ENCODE measurements around the gene RHOU.

DNA sequence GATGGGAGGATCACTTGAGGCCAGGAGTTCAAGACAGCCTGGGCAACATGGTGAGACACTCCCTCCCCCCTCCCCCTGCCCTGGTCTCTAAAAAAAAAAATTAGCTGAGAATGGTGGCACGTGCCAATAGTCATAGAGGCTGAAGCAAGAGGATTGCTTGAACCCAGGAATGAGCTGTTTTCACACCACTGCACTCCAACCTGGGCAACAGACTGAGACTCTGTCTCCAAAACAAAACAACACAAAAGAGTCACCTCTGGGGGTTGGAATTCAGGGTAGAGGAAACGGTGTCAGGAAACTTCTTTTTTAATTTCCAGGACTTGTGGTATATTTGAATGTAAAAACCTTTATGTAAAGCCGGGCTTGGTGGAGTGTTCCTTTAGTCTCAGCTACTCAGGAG lies 43.2 kb downstream of the RHOU start:
- TF ChIP-seq REST (IDR thresholded peaks at IDR 0.05; ENCODE audit: insufficient read depth in 1 of 2, low read depth in 2 of 2, low read length in 2 of 2) = no peak
- no peak for TF ChIP-seq TAF1 (IDR thresholded peaks at IDR 0.05; ENCODE audit: borderline replicate concordance, insufficient read depth, low read length)
- TF ChIP-seq POLR2AphosphoS5 (IDR thresholded peaks at IDR 0.05; ENCODE audit: low read depth, low read length) = no peak
- TF ChIP-seq FOXP2 (optimal IDR thresholded peaks at IDR 0.05; ENCODE audit: borderline replicate concordance, extremely low read depth, extremely low read length, insufficient read depth) = no peak

All from PFSK-1 (cell line).